T-helper 17 cell (primary cell): ENCODE results near the gene VPS50. TPM values are rescaled to one million over a fixed set of nuclear protein-coding genes. Genes with fewer than 3 reads are reported as not detected.

Experiments used
- ATAC-seq: fragments of 150-1000 bp; cut with Tn5 transposase; 2 replicates; pipeline ENCODE4 v1.10.0; 2021; ENCODE audit warnings: mild to moderate bottlenecking, moderate library complexity
- DNase-seq, 3 donors: peaks; one replicate each; pipeline versions ENCODE4 v3.0.0 to v3.0.0-alpha.2; 2020 to 2021
- H3K9me3 ChIP-seq: one replicate; pipeline ENCODE4 v1.7.0; 2013; ENCODE audit warnings: low read length, mild to moderate bottlenecking; ENCODE audit not compliant: control insufficient read depth, poor library complexity, severe bottlenecking
- H3K27ac Mint-ChIP-seq: one replicate; pipeline ENCODE4 v1.8.0; 2022; ENCODE audit warnings: mild to moderate bottlenecking, moderate library complexity, mixed read lengths
- H3K27me3 Mint-ChIP-seq: one replicate; pipeline ENCODE4 v1.8.0; 2022; ENCODE audit warnings: mixed read lengths
- H3K36me3 Mint-ChIP-seq: one replicate; pipeline ENCODE4 v1.8.0; 2022; ENCODE audit warnings: low read depth, mixed read lengths
- H3K4me1 Mint-ChIP-seq: one replicate; pipeline ENCODE4 v1.8.0; 2022; ENCODE audit warnings: mild to moderate bottlenecking, mixed read lengths
- H3K4me3 Mint-ChIP-seq: one replicate; pipeline ENCODE4 v1.8.0; 2022; ENCODE audit warnings: mild to moderate bottlenecking, moderate library complexity, mixed read lengths
- total RNA-seq, 4 donors: library from RNA in 2 of 4; stranded (reverse) in 2 of 4; gene quantifications; one replicate each; pipeline ENCODE4 v1.2.3 and lab custom pipeline; 2022 to 2026

The VPS50 gene
- total RNA-seq, 2 donors from 2014 or later: 23.8 to 27.5 TPM

DNA sequence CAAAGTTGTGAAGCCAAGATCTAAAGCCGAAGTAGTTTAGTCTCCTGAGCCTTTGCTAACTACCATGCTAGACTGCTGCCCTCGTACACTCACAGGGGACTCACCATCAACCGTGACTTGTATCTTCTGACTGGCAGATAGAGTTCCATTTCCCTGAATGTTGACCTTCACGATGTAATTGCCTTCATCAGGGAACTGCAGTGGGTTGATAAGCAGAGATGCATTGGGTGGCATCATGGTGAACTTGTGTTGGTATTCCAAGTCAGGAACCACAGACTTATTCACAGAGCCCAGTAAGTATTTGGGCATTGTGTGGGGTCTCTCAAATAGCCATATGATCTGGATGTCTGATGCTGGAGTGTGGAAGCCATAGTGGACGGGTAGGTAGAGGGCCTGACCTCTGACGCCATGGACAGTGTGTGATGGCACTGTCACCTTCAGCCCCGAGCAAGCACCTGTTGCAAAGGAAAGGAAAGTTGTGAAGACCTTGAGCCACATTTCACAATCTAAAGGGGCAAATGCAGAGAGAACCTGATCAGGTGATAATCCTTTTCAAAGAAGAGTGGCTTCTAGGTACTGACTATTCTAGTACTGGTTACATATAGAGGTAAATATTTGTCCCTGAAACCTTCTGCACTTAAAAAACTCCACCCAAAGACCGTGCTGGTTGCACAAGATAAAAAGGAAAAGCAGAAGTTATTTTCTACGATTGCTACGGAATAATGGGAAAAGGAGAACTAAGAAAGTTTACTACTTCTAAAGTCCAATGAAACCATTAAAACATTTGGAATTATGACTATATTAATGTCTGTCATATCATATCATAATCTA is 13.0 kb upstream of the VPS50 start:
- Mint-ChIP-seq H3K27me3 (peaks cover 34% of the 10 kb centered on the region), H3K4me1 (no peaks in the 10 kb centered on the region), H3K27ac (no peak overlapping the region), H3K4me3 (no peak overlapping the region), H3K36me3 (no peaks in the 10 kb centered on the region)
- DNase-seq: no peak
- no peaks in the 10 kb centered on the region for H3K9me3 ChIP-seq
- no peak for ATAC-seq

GRCh38 chr7:93219868-93220267 is 12.3 kb upstream of the VPS50 start:
- no peaks in the 10 kb centered on the region for H3K9me3 ChIP-seq
- Mint-ChIP-seq H3K4me1 (no peaks in the 10 kb centered on the region), H3K36me3 (no peaks in the 10 kb centered on the region), H3K4me3 (no peak overlapping the region), H3K27ac (no peak overlapping the region), H3K27me3 (peaks cover 27% of the 10 kb centered on the region)
- ATAC-seq (no peak), DNase-seq (no peak)

DNA sequence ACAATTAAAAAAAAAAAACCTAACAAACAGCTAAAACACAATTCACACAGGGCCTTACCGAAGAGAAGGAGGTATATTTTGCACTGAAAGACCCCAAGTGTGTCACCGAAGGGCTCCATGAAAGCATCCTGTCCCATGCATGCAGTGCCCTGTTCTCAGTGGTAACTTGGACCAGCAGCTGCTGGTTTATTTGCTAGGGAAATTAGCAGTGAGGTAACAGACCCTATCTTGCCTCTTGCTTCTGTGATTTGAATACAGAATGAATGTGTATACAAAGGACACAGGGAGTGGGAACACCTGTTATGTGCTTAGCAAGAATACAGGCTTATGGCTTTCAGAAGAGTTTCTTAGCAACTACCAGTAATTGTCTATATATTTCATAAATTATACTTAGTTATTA is 5.9 kb upstream of the VPS50 start, which contains the start of gene HEPACAM2:
HEPACAM2 (minus strand) TSS at position 160 of the 400 bp plus-strand sequence.
- Mint-ChIP-seq H3K4me1 (peaks cover 3% of the 10 kb centered on the region), H3K27ac (no peak within 1 kb of the TSS), H3K4me3 (no peak within 1 kb of the TSS), H3K36me3 (no peaks in the 10 kb centered on the region), H3K27me3 (no peaks in the 10 kb centered on the region)
- DNase-seq (no peak), ATAC-seq (no peak)
- H3K9me3 ChIP-seq: no peaks in the 10 kb centered on the region

- Mint-ChIP-seq H3K36me3 (no peaks in the 10 kb centered on the region), H3K27ac (no peak overlapping the region), H3K27me3 (no peaks in the 10 kb centered on the region), H3K4me1 (peaks cover 8% of the 10 kb centered on the region), H3K4me3 (no peak overlapping the region)
- no peaks in the 10 kb centered on the region for H3K9me3 ChIP-seq
- no peak for ATAC-seq
- peak in 1 of 3 donors; percentile 7 for DNase-seq
Observed at GRCh38 chr7:93228302-93228701, 3.9 kb upstream of the VPS50 start.

DNA sequence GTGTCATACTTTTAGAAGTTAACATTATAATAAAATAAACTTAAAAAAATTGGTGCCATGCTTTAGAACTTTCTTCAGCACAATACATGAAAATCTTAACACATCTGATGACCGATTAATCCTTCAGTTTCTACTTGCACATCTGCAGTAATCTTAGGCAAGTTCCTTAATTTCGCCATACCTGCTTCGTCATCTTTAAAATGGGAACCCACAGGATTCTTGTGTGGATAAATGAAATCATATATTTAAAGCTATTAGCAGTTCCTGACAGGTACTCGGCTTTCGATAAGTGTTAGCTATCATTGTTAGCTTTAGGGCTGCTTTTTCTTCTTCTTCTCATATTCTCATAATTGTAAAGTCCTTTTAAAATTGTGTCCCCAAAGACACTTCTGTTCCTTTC is 907 bp upstream of the VPS50 start:
- no peaks in the 10 kb centered on the region for H3K36me3 Mint-ChIP-seq
- ATAC-seq (no peak), DNase-seq (no peak)
- peak overlapping the region; percentile 99 for H3K4me3 Mint-ChIP-seq
- H3K27me3 Mint-ChIP-seq: no peaks in the 10 kb centered on the region
- H3K9me3 ChIP-seq: no peaks in the 10 kb centered on the region
- H3K27ac Mint-ChIP-seq: peak overlapping the region; percentile 97
- peaks cover 8% of the 10 kb centered on the region for H3K4me1 Mint-ChIP-seq

DNA sequence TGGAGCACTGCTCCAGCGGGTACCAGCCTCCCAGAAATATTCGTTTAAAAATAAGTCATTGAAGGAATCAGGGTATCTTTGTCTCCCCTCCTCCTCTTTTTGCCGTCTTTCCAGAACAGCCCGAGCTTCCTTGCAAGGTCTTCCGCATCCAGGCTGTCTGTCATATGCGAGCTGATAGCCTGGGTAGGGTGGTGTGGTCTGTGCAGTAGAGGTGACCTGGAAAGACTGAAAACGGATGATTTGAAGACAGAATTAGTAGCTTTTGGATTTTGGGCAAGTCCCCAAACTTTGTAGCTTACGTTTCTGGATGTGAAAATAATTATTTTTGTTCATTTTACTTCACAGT is 480 bp downstream of the VPS50 start:
- no peaks in the 10 kb centered on the region for H3K9me3 ChIP-seq
- DNase-seq (no peak), ATAC-seq (no peak)
- Mint-ChIP-seq H3K27ac (peak overlapping the region; percentile 97), H3K27me3 (no peaks in the 10 kb centered on the region), H3K4me3 (peak overlapping the region; percentile 99), H3K4me1 (peaks cover 8% of the 10 kb centered on the region), H3K36me3 (no peaks in the 10 kb centered on the region)

DNA sequence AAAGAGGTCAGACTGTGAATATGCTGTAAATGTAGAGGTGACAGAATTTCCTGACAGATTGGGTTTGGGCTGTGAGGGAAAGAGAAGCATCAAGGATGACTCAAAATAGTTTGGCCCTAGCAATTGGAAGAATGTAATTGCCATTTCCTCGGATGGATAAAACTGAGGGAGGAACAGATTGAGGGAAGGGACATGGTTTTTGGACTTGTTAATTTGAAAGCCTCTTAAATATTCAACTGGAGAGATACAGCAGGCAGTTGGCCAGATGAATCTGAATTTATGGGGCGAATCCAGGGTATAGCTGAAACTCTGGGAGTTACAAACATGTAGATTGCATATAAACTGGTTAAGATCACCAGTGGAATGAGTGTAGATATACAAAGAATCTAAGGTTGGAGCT is 3.4 kb downstream of the VPS50 start:
- no peaks in the 10 kb centered on the region for H3K36me3 Mint-ChIP-seq
- DNase-seq (no peak), ATAC-seq (no peak)
- H3K4me1 Mint-ChIP-seq: peaks cover 8% of the 10 kb centered on the region
- no peaks in the 10 kb centered on the region for H3K9me3 ChIP-seq
- no peaks in the 10 kb centered on the region for H3K27me3 Mint-ChIP-seq
- no peak overlapping the region for H3K27ac Mint-ChIP-seq
- H3K4me3 Mint-ChIP-seq: no peak overlapping the region

DNA sequence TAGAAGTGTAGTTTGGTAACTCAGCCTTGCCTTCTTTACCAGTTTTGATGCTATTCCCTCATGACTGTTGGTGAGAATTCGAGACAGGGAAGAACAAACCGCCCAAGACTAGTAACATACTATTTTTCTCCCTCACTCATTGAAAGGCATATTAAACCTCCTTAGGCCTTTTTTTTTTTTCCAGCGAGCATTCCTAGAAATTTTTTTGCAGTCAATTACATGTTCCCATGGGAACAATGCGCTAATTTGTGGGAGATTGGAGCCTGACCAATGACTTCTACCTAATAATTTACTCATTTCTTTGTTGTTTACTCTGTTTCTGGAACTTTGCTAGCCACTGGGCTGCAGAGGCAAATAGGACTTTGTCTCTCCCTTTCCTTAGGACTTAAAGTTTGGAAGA is 6.0 kb downstream of the VPS50 start:
- no peak for DNase-seq
- Mint-ChIP-seq H3K27ac (peak overlapping the region; percentile 59), H3K4me1 (peaks cover 3% of the 10 kb centered on the region), H3K36me3 (no peaks in the 10 kb centered on the region), H3K4me3 (no peak overlapping the region), H3K27me3 (no peaks in the 10 kb centered on the region)
- ATAC-seq: no peak
- H3K9me3 ChIP-seq: no peaks in the 10 kb centered on the region

GRCh38 chr7:93238748-93239147 is 6.6 kb downstream of the VPS50 start:
- ATAC-seq: no peak
- Mint-ChIP-seq H3K27me3 (no peaks in the 10 kb centered on the region), H3K4me1 (peaks cover 3% of the 10 kb centered on the region), H3K36me3 (no peaks in the 10 kb centered on the region), H3K4me3 (no peak overlapping the region), H3K27ac (peak overlapping the region; percentile 59)
- H3K9me3 ChIP-seq: no peaks in the 10 kb centered on the region
- no peak for DNase-seq

DNA sequence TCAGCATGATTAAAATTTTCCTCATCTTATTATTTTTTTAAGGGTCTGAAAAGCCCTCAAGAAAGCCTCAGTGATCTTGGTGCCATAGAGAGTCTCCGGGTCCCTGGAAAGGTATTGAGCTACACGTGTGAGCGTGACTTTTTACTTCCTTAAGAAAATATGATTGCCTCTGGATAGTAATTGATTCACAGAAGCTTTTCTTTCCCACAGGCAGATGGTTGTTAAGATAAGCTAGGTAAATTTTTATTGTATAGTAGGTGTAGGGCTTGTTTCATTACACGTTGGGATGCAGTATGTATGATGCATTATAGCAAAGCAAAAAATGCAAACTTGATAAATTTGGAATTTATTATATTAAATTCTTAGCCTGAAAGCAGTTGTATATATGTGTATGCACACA is 7.7 kb downstream of the VPS50 start:
- no peak for ATAC-seq
- Mint-ChIP-seq H3K36me3 (peaks cover 1% of the 10 kb centered on the region), H3K4me1 (peaks cover 4% of the 10 kb centered on the region), H3K27me3 (no peaks in the 10 kb centered on the region), H3K27ac (no peak overlapping the region), H3K4me3 (no peak overlapping the region)
- no peak for DNase-seq
- H3K9me3 ChIP-seq: no peaks in the 10 kb centered on the region

GRCh38 chr7:93242106-93242505 is 9.9 kb downstream of the VPS50 start:
- Mint-ChIP-seq H3K4me3 (no peak overlapping the region), H3K27me3 (no peaks in the 10 kb centered on the region), H3K4me1 (peaks cover 8% of the 10 kb centered on the region), H3K27ac (no peak overlapping the region), H3K36me3 (peaks cover 2% of the 10 kb centered on the region)
- no peaks in the 10 kb centered on the region for H3K9me3 ChIP-seq
- ATAC-seq (no peak), DNase-seq (no peak)

DNA sequence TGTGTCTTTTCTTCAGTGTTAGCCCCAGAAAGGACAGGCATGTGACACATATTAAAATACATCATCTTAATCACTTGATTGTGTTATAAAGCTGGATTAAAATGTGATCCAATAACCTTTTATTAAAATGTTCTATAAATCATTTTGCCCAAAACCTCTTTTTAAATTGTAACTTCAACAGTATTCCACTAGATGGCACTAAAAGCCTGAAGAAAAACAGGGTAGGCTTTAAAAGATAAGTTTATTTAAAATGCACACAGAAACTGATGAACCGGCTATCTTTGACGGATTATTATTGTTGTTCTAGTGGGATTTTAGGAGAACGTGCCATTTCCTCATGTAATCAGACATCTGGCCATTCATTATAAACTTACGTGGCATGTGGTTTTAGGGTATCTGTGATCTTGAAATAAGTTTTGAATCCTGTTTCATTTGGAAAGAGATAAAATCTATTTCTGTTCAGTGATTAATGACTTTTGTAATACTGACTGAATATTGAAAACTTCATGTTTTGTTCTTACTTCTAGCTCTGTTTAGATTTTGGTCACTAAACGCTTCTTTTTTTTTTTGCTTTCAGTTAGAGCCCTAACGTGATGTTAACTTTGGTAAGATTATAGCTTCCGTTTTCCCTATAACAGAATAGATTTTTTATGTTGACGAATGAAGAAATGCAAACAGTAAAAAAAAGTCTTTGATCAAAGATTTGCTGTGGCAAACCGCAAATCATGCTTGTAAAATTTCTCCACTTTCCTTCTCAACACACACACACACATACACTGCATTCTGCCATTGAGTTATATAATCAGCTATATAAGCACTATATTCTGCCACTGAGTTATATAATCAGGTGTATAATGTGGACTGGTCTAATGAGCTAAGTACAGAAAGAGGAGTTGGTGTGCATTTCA is 13.6 kb downstream of the VPS50 start:
- H3K9me3 ChIP-seq: no peaks in the 10 kb centered on the region
- Mint-ChIP-seq H3K27ac (peak overlapping the region; percentile 60), H3K4me3 (peak overlapping the region; percentile 76), H3K4me1 (peaks cover 14% of the 10 kb centered on the region), H3K27me3 (no peaks in the 10 kb centered on the region), H3K36me3 (peaks cover 2% of the 10 kb centered on the region)
- DNase-seq (no peak), ATAC-seq (peak; percentile 62)

DNA sequence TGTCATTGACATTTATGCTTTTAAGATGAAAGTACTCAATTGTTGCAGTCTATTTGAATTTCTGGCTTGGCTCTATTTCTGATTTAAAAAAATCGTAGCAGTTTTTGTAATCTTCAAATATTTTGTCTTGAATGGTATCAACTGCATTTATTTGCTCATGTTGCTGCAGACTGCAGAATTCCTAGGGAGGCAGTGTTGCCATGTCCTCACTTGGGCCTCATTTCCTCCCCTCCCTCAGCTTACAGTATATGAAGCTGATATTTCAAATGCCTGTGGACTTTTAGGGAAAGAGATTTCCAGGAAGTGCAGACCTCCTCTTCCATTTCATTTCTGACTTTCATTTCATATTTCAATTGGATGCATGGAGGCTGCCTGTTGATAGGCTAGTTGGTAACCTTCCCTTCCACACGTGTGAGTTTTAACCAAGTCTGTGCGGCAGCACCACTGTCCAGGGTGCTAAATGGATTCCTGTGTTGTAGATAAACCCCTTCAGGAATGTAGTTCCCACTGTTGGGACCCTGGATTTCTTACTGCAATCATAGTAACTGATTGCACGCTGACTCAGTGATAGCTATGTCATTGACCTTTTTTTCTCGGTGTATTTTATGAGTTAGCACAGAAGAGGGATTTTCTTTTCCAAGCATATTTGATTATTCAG is 17.5 kb downstream of the VPS50 start:
- Mint-ChIP-seq H3K27ac (no peak overlapping the region), H3K36me3 (peaks cover 2% of the 10 kb centered on the region), H3K4me3 (no peak overlapping the region), H3K27me3 (no peaks in the 10 kb centered on the region), H3K4me1 (peaks cover 17% of the 10 kb centered on the region)
- ATAC-seq (no peak), DNase-seq (no peak)
- H3K9me3 ChIP-seq: no peaks in the 10 kb centered on the region
